HuH-7 (cell line): ENCODE data around the gene CRMP1.

ENCODE experiments used
- DNase-seq: peaks from one replicate; pipeline ENCODE4 v3.0.0; 2011; ENCODE audit warnings: low spot score

CRMP1 gene

GRCh38 chr4:5919571-5919970 lies 26.7 kb upstream of the CRMP1 start:
- no peak for DNase-seq

- no peak for DNase-seq
Observed at GRCh38 chr4:5919044-5919443, 26.2 kb upstream of the CRMP1 start.

GRCh38 chr4:5918331-5918985 lies 25.6 kb upstream of the CRMP1 start:
- no peak for DNase-seq

GRCh38 chr4:5917672-5918071 lies 24.8 kb upstream of the CRMP1 start:
- no peak for DNase-seq

- no peak for DNase-seq
Observed at GRCh38 chr4:5916229-5916628, 23.3 kb upstream of the CRMP1 start.

- no peak for DNase-seq
Observed at GRCh38 chr4:5913454-5913853, 20.6 kb upstream of the CRMP1 start.

GRCh38 chr4:5912614-5913019 lies 19.7 kb upstream of the CRMP1 start:
- no peak for DNase-seq

- no peak for DNase-seq
Observed at GRCh38 chr4:5908876-5909427, 16.1 kb upstream of the CRMP1 start.

GRCh38 chr4:5906191-5906590 lies 13.3 kb upstream of the CRMP1 start:
- no peak for DNase-seq

- DNase-seq = no peak
Observed at GRCh38 chr4:5905714-5906113, 12.8 kb upstream of the CRMP1 start.

GRCh38 chr4:5900844-5901243 lies 8.0 kb upstream of the CRMP1 start:
- DNase-seq = no peak

GRCh38 chr4:5899881-5900280 lies 7.0 kb upstream of the CRMP1 start:
- no peak for DNase-seq

GRCh38 chr4:5899396-5899795 lies 6.5 kb upstream of the CRMP1 start:
- DNase-seq = no peak

- no peak for DNase-seq
Observed at GRCh38 chr4:5897674-5898073, 4.8 kb upstream of the CRMP1 start.

GRCh38 chr4:5895287-5895686 lies 2.4 kb upstream of the CRMP1 start:
- DNase-seq = no peak

- DNase-seq = no peak
Observed at GRCh38 chr4:5894266-5894665, 1.4 kb upstream of the CRMP1 start.

GRCh38 chr4:5893591-5893990 lies 705 bp upstream of the CRMP1 start:
- DNase-seq = no peak

GRCh38 chr4:5892323-5893003 lies 423 bp downstream of the CRMP1 start:
- DNase-seq = no peak

- no peak for DNase-seq
Observed at GRCh38 chr4:5891563-5892322, 1.1 kb downstream of the CRMP1 start.

GRCh38 chr4:5890063-5890727 lies 2.7 kb downstream of the CRMP1 start:
- no peak for DNase-seq

GRCh38 chr4:5889002-5889696 lies 3.7 kb downstream of the CRMP1 start:
- DNase-seq = no peak
